Endothelial cell of umbilical vein (primary cell): Measurements from ENCODE around the gene MRPS6.

ENCODE experiments used
- CTCF ChIP-seq, 2 donors: IDR thresholded peaks; 1 replicate in 1 of 2; 2 replicates in 1 of 2; pipeline ENCODE4 v1.5.1; 2011; ENCODE audit warnings: low read length in 2 of 2, mild to moderate bottlenecking in 2 of 2, moderate library complexity in 2 of 2, control low read depth in 1 of 2, inconsistent platforms in 1 of 2, low read depth in 1 of 2; ENCODE audit not compliant: insufficient read depth in 1 of 2; ENCODE audit errors: extremely low read depth in 1 of 2
- EZH2 ChIP-seq: IDR thresholded peaks from 2 replicates; pipeline ENCODE4 v1.6.1; 2012; ENCODE audit warnings: borderline replicate concordance, low read depth, mild to moderate bottlenecking, moderate library complexity, low read length, inconsistent platforms; ENCODE audit not compliant: severe bottlenecking
- GATA2 ChIP-seq: IDR thresholded peaks from 2 replicates; pipeline ENCODE4 v1.7.0; 2011; ENCODE audit warnings: low read depth, mild to moderate bottlenecking, moderate library complexity, mixed read lengths, low read length; ENCODE audit not compliant: insufficient read length, insufficient read depth
- JUN ChIP-seq: IDR thresholded peaks from 2 replicates; pipeline ENCODE4 v1.6.1; 2011; ENCODE audit warnings: borderline replicate concordance, low read depth; ENCODE audit not compliant: insufficient read length, insufficient read depth
- MYC ChIP-seq: IDR thresholded peaks from one replicate; pipeline ENCODE4 v1.6.1; 2011; ENCODE audit warnings: mild to moderate bottlenecking, low read depth, low read length
- POLR2A ChIP-seq: IDR thresholded peaks from 2 replicates; pipeline ENCODE4 v1.6.1; 2012; ENCODE audit warnings: low read depth, mild to moderate bottlenecking, control low read depth, low read length
- POLR2AphosphoS5 ChIP-seq: IDR thresholded peaks from 2 replicates; pipeline ENCODE4 v1.6.1; 2012; ENCODE audit warnings: low read depth, mild to moderate bottlenecking, control low read depth, low read length, moderate library complexity; ENCODE audit not compliant: insufficient read depth
- TF ChIP-seq, protein P1 (sequence below): IDR thresholded peaks from 2 replicates; pipeline ENCODE4 v1.6.1; 2011; ENCODE audit not compliant: insufficient read depth, insufficient read length

DNA sequence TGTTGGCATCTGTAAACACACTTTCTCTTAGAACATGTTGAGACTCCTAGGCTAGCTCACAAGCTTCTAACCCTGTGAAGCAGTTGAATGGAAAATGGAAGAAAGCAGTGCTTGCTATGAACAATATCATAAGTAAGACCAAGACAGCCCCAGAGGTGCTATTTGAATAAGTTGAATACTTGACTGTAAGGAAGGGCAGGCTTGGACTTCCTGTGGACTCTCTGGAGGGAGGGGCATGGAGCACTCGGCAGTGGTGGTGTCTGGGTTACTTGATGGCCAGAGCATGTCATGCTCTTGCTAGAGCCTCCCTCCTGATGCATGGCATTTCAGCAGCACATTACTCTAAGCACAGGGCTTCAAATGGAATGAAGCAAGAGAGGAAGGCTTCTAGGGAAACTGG, 60.0 kb downstream of the MRPS6 start:
- TF ChIP-seq POLR2A, result no peak
- TF ChIP-seq POLR2AphosphoS5, result no peak
- TF ChIP-seq CTCF (IDR thresholded peaks at IDR 0.05; ENCODE audit: extremely low read depth in 1 of 2, insufficient read depth in 1 of 2, low read depth in 1 of 2, low read length in 2 of 2), result no peak
- no peak for TF ChIP-seq GATA2
- TF ChIP-seq EZH2, result no peak
- TF ChIP-seq JUN, result no peak
- no peak for TF ChIP-seq MYC
- TF ChIP-seq, protein P1, sequence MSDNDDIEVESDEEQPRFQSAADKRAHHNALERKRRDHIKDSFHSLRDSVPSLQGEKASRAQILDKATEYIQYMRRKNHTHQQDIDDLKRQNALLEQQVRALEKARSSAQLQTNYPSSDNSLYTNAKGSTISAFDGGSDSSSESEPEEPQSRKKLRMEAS, result no peak
